MV-4-11 (cell line): ENCODE measurements around the gene DEPDC4.
A peak's percentile ranks its signal among the peaks of the same experiment; 100 is the strongest.
"Not testable (repeated sequence)": the region's sequence is repeated elsewhere in the genome, so short reads cannot be mapped to it uniquely, and the experiment has no call there.

Experiments used
- DNase-seq: peaks from one replicate; lab custom pipeline; 2025; lab: John Stamatoyannopoulos, UW

The DEPDC4 gene

GRCh38 chr12:100263131-100263530, 3.7 kb downstream of the DEPDC4 start:
- no peak for DNase-seq

GRCh38 chr12:100258127-100258526, 8.8 kb downstream of the DEPDC4 start:
- DNase-seq = no peak

- peak; percentile 23 for DNase-seq
Observed at GRCh38 chr12:100254876-100255275, 12.0 kb downstream of the DEPDC4 start.

DNA sequence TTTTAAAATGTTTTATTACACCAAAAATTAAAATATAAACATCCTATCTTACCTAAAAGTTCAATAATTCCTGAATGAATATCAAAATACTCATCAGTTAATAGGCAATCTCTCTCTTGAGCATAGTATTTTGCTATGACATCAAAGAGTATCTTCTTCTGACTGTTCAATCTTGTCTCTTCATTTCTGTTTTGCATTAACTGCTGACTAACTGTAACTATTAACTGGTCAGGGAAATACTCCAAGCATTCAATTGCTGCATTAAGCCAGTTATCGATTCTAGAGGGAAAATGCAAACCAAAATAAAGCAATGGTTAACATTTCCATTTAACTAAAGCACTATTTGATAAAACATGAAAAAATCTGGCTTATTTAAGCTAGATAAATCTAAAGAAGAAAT, 13.4 kb downstream of the DEPDC4 start:
- no peak for DNase-seq

GRCh38 chr12:100251917-100252316, 15.0 kb downstream of the DEPDC4 start:
- DNase-seq = no peak

GRCh38 chr12:100249941-100250340, 16.9 kb downstream of the DEPDC4 start:
- DNase-seq = peak; percentile 72

DNA sequence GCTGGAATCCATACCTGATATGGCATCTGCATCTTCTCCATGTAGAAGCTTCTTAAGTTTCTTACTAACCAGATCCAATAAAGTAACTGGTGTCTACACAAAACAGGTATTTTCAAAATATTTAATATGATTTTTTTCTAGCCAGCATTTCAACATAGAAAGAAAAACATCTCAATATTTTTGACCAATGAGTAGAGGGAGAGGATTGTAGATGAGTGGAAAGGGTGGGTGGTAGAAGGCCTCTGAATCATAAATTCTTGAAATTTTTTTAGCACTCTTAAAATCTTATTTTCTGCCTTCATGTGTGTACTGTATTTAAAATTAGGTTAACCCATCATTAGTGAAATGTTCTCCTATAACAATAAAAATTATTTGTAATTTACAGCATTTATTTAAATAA, 18.0 kb downstream of the DEPDC4 start:
- DNase-seq = no peak

GRCh38 chr12:100247765-100248164, 19.1 kb downstream of the DEPDC4 start:
- DNase-seq = no peak

DNA sequence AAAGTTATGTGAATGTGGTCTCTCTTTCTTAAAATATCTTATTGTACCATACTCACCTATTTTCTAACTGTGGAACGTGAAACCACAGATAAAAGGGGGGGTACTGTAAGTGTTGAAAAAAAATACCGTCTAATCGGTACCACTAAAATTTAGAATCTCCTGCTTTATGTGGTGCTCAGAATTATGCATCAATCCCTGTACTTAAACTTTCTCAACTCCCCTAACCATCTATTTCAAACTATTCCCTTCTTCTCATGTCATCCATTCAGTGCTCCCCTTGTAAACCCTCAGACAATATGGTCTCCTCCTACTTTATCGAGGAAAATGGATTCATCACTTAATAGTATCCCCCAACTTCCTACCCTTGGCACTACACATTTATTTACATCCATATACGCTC, 23.7 kb downstream of the DEPDC4 start:
- no peak for DNase-seq

GRCh38 chr12:100239589-100239988, 27.3 kb downstream of the DEPDC4 start:
- DNase-seq = no peak

DNA sequence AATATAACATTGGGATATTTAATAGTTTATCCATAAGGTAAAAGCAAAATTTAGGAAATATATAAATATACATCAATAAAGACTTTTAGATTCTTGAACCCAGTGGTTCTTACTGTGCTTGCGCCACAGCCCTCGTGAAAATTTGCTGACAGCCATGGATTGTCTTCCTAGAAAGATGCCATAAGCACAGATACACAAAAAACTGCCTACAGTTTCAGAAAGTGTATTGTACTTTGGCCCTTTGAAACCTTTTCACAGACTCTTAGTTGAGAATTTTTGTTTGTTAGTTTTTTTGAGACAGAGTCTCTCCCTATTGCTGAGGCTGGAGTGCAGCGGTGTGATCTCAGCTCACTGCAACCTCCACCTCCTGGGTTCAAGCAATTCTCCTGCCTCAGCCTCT, 28.1 kb downstream of the DEPDC4 start:
- no peak for DNase-seq

GRCh38 chr12:100234591-100235304, 32.1 kb downstream of the DEPDC4 start:
- peak; percentile 40 for DNase-seq

- DNase-seq = no peak
Observed at GRCh38 chr12:100234166-100234565, 32.7 kb downstream of the DEPDC4 start.

DNA sequence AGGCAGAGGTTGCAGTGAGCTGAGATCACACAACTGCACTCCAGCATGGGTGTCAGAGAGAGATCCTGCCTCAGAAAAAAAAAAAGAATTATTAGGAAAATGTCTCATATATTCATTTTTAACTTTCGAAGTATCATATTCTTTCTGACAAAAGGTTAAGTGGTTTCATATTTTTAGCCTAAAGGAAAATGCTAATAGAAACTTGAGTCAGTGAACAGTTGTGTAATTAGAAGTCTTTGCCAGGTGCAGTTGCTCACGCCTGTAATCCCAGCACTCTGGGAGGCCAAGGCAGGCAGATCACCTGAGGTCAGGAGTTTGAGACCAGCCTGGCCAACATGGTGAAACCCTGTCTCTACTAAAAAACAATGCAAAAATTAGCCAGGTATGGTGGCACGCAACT, 35.0 kb downstream of the DEPDC4 start:
- not testable (repeated sequence) for DNase-seq

GRCh38 chr12:100229876-100230275, 37.0 kb downstream of the DEPDC4 start:
- peak; percentile 77 for DNase-seq

DNA sequence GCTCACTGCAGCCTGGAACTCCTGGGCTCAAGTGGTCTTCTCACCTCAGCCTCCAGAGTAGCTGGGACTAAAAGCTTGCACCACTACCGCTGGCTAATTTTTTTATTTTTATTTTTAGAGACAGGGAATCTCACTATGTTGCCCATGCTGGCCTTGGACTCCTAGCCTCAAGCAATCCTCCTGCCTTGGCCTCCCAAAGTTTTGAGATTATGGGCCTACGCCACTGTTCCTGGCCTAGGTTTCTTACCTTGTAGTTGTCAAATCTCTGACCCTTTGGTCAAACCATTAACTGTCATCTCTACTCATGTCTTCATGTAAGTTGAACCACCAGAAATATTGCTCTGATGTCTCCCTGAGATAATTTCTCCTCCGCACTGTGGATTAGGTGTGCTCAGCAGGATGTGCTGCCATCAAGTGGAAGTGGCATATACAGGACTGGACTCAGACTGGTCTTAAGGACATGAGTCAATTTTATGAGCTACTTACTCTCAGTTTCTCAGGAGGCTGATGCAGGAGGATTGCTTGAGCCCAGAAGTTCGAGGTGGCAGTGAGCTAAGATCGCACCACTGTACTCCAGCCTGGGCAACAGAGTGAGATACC, 37.7 kb downstream of the DEPDC4 start:
- DNase-seq = peak; percentile 64

- no peak for DNase-seq
Observed at GRCh38 chr12:100225491-100225890, 41.4 kb downstream of the DEPDC4 start.

DNA sequence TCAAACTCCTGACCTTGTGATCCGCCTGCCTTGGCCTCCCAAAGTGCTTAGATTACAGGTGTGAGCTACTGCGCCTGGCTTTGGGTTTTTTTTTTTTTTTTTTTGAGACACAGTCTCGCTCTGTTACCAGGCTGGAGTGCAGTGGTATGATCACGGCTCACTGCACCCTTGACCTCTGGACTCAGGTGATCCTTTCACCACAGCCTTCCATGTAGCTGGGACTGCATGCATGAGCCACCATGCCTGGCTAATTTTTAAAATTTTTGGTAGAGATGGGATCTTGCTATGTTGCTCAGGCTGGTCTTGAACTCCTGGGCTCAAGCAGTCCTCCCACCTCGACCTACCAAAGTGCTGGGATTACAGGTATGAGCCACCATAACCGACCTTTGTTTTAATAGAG, 44.7 kb downstream of the DEPDC4 start:
- not testable (repeated sequence) for DNase-seq

DNA sequence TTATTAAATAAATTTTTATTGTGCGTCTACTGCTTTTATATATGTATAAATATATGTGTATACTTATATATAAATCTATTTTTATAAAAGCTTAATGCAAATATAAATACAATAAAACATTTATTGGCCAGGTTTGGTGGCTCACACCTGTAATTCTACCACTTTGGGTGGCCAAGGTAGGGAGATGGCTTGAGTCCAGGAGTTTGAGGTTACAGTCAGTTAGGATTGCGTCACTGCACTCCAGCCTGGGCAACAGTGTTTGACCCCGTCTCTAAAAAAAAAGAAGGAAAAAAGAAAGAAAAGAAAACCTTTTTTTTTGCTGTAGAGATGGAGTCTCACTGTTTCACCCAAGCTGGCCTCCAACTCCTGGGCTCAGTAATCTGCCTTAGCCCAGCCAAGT, 45.4 kb downstream of the DEPDC4 start:
- no peak for DNase-seq

DNA sequence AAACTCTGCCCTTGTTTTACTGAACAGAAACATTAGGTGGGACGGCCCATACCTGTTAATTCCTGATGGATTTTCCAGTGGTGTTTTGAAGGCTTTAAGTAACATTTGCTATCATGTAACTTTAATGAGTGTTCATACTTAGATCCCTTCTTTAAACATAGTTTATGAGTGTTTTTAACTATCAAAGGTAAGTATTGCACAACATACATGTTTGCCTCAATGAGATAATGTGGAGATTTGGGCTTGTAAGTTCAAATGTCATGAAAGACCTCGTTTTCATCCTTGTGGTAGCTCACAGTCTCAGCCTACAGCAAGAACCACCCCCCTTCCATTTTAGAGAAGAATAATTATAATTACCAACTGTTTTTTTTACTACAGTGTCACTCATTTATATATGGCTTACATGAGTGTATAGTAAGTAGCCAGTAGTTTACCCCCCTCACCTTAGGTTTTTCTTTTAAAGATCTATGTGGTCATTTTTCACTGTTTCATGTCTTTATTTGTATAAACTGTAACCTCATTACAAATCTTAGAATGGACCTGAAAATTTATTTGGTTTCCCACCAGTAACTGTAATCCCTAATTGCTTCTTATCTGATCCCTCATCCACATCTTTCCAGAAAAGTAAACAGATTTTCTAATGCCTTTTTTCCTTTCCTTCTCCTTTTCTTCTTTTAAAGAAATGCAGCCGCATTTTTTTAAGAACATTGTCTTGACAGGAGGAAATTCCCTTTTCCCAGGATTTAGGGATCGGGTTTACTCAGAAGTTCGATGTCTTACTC, 47.4 kb downstream of the DEPDC4 start:
- no peak for DNase-seq

- no peak for DNase-seq
Observed at GRCh38 chr12:100216337-100216736, 50.5 kb downstream of the DEPDC4 start.

DNA sequence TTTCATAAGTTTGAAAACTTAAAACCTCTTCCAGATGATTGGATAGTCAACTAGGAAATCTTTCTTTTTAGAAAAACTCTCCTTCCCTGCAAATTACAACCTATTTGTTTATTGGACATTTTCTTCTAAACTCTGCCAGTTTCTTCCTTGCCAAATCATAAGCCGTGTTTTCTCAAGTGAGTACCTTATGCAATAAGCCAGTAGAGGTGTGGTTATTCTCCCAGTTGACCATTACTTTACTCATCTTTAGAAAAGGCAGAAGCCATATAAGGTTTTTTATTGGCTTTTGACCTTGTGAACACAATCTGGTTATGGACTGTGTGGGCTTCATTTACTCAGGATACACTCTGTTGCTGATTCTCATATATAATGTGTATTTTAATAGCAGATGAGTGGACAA, 51.7 kb downstream of the DEPDC4 start:
- no peak for DNase-seq

DNA sequence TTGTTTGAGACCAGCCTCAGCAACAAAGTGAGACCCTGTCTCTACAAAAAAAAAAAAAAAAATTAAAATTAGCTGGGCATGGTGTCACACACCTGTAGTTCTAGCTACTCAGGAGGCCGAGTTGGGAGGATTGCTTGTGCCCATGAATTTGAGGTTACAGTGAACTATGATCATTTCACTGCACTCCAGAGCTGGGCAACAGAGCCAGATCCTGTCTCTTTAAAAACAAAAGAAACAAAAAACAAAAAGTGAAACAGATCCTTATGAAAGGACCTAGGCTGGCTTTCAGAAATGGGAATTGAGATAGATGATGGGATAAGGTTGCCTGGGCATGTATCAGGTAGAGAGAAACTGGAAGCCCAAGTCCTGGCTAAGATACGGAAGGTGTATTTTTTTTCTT, 52.4 kb downstream of the DEPDC4 start:
- no peak for DNase-seq
